ENCODE measurements around the gene MAPKAPK5.

- TF ChIP-seq POLR2AphosphoS5 (IDR thresholded peaks at IDR 0.05) (no peak), CTCF (IDR thresholded peaks at IDR 0.05) (no peak), POLR2A (IDR thresholded peaks at IDR 0.05) (no peak)
Observed at GRCh38 chr12:111828338-111828979, 13.6 kb upstream of the MAPKAPK5 start.

All from transverse colon (tissue), 4 donors.